ENCODE results near the gene CTDSPL. TPM values are rescaled to one million over a fixed set of nuclear protein-coding genes. Genes with fewer than 3 reads are reported as not detected.
A peak's percentile ranks its signal among the peaks of the same experiment; 100 is the strongest.

The CTDSPL gene
- total and polyA plus RNA-seq, 2 of the 13 experiments (the other 11 are each of a cell fraction or from before 2014, with no cell fraction given), result 26.1 to 142 TPM

DNA sequence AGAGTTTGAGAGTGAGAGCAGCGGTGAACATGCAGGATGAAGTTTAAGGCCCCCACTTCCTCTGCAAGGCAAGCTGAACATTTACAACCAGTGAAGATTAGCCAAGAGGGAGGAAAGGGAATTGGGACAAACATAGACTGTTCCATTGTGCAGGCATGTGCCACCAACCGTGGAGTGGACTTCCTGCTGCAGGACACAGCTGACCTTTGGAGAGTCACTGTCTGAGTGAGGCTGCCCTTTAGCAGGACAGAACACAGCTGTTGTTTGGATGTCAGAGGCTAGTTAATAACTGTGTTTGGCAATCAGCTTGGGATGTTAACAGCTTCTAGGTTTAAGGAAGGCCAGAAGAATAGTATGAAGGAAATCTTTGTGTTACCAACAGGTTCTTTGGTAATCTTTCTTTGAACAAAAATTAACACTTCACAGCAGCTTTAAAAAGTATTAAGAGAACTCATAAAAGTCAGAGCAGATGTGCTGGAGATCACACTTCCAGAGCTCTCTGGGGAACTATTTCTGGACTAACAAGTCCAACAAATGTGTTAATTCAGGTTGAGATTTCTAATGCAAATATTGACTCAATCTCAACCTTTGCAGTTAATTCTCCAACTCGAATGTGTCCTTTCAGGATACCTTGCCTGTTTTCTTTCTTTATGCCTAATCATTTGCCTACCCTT is 31.4 kb downstream of the CTDSPL start (continued):
- no peak for TF ChIP-seq SMARCC2 (IDR thresholded peaks at IDR 0.05)
- no peak for TF ChIP-seq RFX3 (CRISPR knock-in tag; IDR thresholded peaks at IDR 0.05)
- peak; percentile 97 for TF ChIP-seq SAP130 (CRISPR knock-in tag; IDR thresholded peaks at IDR 0.05; ENCODE audit: low read depth)
- no peak for TF ChIP-seq TCF7L2 (IDR thresholded peaks at IDR 0.05; ENCODE audit: low read depth, low read length)
- no peak for TF ChIP-seq THAP7 (CRISPR knock-in tag; IDR thresholded peaks at IDR 0.05)
- TF ChIP-seq ZBTB2 (CRISPR knock-in tag; IDR thresholded peaks at IDR 0.05; ENCODE audit: low read depth), result no peak
- TF ChIP-seq ZBTB42 (CRISPR knock-in tag; IDR thresholded peaks at IDR 0.05), result no peak
- TF ChIP-seq ZFP36 (IDR thresholded peaks at IDR 0.05; ENCODE audit: borderline replicate concordance, low read depth, low read length, partially characterized antibody), result no peak
- no peak for TF ChIP-seq ZNF841 (CRISPR knock-in tag; IDR thresholded peaks at IDR 0.05; ENCODE audit: borderline replicate concordance)
- no peak; the same call in 1 of the 2 replicates for TF ChIP-seq ZNF138 (CRISPR knock-in tag; IDR thresholded peaks at IDR 0.05; ENCODE audit: low read depth)
- TF ChIP-seq KDM6A (CRISPR knock-in tag; IDR thresholded peaks at IDR 0.05; ENCODE audit: low read depth), result no peak; the same call in 1 of the 2 replicates
- no peak for TF ChIP-seq CBFB (CRISPR knock-in tag; IDR thresholded peaks at IDR 0.05)
- peak; percentile 98 for TF ChIP-seq SALL1 (CRISPR knock-in tag; IDR thresholded peaks at IDR 0.05)
- TF ChIP-seq, protein P1, sequence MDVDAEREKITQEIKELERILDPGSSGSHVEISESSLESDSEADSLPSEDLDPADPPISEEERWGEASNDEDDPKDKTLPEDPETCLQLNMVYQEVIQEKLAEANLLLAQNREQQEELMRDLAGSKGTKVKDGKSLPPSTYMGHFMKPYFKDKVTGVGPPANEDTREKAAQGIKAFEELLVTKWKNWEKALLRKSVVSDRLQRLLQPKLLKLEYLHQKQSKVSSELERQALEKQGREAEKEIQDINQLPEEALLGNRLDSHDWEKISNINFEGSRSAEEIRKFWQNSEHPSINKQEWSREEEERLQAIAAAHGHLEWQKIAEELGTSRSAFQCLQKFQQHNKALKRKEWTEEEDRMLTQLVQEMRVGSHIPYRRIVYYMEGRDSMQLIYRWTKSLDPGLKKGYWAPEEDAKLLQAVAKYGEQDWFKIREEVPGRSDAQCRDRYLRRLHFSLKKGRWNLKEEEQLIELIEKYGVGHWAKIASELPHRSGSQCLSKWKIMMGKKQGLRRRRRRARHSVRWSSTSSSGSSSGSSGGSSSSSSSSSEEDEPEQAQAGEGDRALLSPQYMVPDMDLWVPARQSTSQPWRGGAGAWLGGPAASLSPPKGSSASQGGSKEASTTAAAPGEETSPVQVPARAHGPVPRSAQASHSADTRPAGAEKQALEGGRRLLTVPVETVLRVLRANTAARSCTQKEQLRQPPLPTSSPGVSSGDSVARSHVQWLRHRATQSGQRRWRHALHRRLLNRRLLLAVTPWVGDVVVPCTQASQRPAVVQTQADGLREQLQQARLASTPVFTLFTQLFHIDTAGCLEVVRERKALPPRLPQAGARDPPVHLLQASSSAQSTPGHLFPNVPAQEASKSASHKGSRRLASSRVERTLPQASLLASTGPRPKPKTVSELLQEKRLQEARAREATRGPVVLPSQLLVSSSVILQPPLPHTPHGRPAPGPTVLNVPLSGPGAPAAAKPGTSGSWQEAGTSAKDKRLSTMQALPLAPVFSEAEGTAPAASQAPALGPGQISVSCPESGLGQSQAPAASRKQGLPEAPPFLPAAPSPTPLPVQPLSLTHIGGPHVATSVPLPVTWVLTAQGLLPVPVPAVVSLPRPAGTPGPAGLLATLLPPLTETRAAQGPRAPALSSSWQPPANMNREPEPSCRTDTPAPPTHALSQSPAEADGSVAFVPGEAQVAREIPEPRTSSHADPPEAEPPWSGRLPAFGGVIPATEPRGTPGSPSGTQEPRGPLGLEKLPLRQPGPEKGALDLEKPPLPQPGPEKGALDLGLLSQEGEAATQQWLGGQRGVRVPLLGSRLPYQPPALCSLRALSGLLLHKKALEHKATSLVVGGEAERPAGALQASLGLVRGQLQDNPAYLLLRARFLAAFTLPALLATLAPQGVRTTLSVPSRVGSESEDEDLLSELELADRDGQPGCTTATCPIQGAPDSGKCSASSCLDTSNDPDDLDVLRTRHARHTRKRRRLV (CRISPR knock-in tag; IDR thresholded peaks at IDR 0.05), result no peak
- no peak for TF ChIP-seq JUNB (CRISPR knock-in tag; IDR thresholded peaks at IDR 0.05; ENCODE audit: borderline replicate concordance)
- no peak for TF ChIP-seq ATF5 (CRISPR knock-in tag; IDR thresholded peaks at IDR 0.05; ENCODE audit: low read depth)
- TF ChIP-seq ZNF891 (CRISPR knock-in tag; IDR thresholded peaks at IDR 0.05), result no peak
- peak; percentile 65; the same call in 1 of the 2 replicates for TF ChIP-seq ZNF629 (CRISPR knock-in tag; conservative IDR thresholded peaks at IDR 0.05)
- peak; percentile 82 for TF ChIP-seq HOXA3 (CRISPR knock-in tag; IDR thresholded peaks at IDR 0.05)
- no peak for TF ChIP-seq ZFP82 (CRISPR knock-in tag; IDR thresholded peaks at IDR 0.05; ENCODE audit: borderline replicate concordance)
- TF ChIP-seq ZNF879 (CRISPR knock-in tag; IDR thresholded peaks at IDR 0.05), result no peak
- TF ChIP-seq HIVEP1 (CRISPR knock-in tag; IDR thresholded peaks at IDR 0.05), result no peak
- TF ChIP-seq ZNF335 (CRISPR knock-in tag; IDR thresholded peaks at IDR 0.05), result no peak
- TF ChIP-seq ZNF780A (CRISPR knock-in tag; IDR thresholded peaks at IDR 0.05), result no peak

All from HepG2 (cell line).